ENCODE measurements around the gene B4GALT6.

B4GALT6 gene

DNA sequence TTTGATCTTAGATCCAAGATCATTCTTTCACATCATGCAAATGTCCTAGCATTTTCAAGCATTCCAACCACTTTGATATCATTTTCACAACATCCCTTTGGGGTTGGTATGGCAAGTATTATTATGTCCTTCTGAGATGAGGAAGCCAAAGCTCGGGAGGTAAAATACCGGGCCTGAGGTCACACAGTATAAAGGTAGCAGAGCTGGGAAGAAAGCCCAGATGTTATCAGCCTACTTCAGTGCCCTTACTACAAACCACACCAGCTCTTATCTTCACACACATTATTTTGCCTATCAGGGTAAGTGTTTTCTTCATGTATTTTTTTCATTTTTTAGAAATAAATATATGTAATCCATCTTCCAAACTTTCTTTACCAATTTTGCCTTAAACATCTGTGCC lies 4.2 kb upstream of the B4GALT6 start:
- DNase-seq (ENCODE audit: low spot score), result no peak

- no peak for DNase-seq (ENCODE audit: low spot score)
These were observed 2.9 kb upstream of the B4GALT6 start for GRCh38 chr18:31686986-31687928.

GRCh38 chr18:31686572-31686971 lies 2.2 kb upstream of the B4GALT6 start:
- no peak for DNase-seq (ENCODE audit: low spot score)

GRCh38 chr18:31685097-31686082 lies 1.0 kb upstream of the B4GALT6 start:
- DNase-seq (ENCODE audit: low spot score), result peak; percentile 42

GRCh38 chr18:31683968-31684278 lies 458 bp downstream of the B4GALT6 start:
- DNase-seq (ENCODE audit: low spot score), result no peak

DNA sequence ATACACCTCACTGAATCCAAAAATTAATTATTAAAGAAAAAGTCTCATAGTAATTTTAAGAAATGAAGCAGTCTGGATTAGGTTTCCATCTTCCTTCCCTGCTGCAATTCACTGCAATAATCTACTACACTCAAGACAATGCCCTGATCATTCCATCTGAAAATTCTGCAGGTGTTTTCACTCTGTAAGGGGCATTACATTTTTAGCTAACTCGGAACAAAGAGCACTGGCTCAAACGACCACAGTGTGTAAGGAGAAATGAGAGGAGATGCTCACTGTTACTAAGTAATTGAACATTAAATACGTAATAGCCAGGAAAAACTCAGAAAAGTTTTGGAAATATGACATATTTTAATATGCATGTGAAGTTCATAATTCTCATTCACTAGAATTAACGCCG lies 1.3 kb downstream of the B4GALT6 start:
- DNase-seq (ENCODE audit: low spot score), result no peak

DNA sequence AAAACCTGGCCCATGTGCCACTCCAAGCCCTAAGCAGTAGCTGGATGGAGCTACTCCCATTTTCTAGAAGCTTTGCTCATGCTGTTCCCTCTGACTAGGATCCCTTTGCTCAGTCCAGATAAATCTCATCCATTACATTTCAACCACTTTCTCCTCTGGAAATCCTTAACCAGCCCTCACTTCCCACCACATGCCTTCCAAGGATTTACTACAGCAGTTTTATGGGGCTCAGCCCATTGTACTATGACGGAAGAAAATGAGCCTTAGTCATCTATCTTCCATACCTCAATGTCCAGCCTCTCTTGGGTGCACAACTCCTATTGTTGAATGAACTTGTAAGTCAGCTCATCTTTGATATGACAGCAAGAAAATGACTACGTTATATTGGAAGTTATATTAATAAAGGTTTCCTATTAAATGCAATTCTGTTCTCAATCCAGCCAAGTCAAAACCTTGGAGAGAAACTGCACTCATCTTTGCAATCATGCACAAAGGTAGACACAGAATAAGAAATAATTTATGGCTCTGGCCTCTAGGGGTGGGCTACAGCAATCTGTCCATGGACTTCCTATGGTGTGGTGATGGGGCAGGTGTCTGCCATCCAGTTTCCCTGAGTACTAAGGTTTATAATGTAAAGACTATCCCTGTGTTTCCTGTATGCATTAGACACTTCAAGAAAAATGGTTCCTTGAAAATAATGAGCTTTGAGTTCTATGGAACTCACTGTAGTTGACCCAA lies 3.4 kb downstream of the B4GALT6 start:
- DNase-seq (ENCODE audit: low spot score), result no peak

DNA sequence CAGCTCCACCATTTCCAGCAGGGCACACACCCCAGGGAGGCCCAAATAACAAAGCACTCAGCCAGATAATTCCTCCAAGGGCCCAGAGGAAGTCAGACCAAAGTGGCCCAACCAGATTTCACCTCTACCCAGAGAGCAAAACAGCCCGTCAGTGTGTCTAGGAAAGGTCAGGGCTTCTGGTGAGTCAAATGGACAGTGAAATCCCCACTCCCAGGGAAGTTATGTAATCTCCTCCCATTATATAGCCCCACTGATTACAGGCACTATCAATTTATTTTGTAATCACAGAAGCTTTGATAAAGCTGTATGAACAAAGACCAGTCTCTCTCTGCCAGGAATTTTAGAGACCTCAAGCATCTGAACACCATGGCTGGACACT lies 4.0 kb downstream of the B4GALT6 start:
- DNase-seq (ENCODE audit: low spot score), result no peak

DNA sequence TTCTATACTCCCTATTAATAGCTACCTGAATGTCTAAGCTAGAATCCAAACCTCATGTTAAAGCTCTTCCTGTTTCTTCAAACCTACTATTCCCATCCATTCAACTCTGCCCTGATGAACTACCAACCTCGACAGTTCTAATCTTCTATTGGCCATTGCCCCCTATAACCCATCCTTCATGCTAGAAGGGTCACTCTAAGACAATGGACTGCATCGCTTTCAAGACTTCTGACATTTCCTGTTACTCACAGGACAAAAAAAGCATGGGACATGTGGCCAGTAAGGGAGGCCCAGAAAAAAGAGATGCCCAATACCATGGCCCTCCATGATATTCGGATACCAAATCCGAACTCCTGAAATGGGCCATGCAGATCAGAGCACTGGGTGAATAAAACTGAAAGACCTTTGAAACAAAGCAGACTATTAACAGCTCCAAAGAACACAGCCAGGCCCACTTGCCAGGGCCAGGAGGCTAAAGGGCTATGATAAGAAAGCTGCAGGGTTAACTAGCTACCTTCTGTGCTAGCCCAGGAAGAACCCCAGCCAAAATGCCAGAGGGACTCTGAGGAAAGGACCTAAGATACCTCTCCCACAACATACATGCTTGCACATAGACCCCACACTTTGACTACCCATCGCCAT lies 4.5 kb downstream of the B4GALT6 start:
- DNase-seq (ENCODE audit: low spot score), result no peak

- no peak for DNase-seq (ENCODE audit: low spot score)
These were observed 5.1 kb downstream of the B4GALT6 start for GRCh38 chr18:31679133-31679742.

DNA sequence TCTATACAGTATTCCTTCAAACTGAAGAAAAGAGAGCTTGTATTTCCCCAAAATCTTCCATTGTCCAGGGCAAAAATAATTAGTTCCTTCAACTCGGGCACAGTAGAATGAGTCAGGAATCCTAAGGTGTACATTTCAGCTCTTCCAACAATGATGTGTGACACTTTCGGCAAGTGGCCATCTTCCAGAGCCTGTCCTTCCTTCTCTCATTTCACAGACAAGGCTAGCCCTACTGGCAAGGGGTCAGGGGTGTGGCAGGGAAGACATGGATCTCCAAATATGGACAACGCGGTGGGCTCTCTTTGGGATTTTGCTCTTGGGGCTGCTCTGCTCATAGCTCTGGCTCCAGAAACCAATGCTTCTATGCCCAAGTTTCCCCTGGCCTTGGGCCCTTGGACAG lies 6.0 kb downstream of the B4GALT6 start:
- DNase-seq (ENCODE audit: low spot score), result no peak

- DNase-seq (ENCODE audit: low spot score), result no peak
These were observed 6.8 kb downstream of the B4GALT6 start for GRCh38 chr18:31677592-31677991.

GRCh38 chr18:31675404-31675803 lies 9.0 kb downstream of the B4GALT6 start:
- DNase-seq (ENCODE audit: low spot score), result no peak

GRCh38 chr18:31672628-31673135 lies 11.7 kb downstream of the B4GALT6 start:
- DNase-seq (ENCODE audit: low spot score), result no peak

GRCh38 chr18:31671951-31672350 lies 12.4 kb downstream of the B4GALT6 start:
- no peak for DNase-seq (ENCODE audit: low spot score)

GRCh38 chr18:31669541-31669940 lies 14.8 kb downstream of the B4GALT6 start:
- no peak for DNase-seq (ENCODE audit: low spot score)

DNA sequence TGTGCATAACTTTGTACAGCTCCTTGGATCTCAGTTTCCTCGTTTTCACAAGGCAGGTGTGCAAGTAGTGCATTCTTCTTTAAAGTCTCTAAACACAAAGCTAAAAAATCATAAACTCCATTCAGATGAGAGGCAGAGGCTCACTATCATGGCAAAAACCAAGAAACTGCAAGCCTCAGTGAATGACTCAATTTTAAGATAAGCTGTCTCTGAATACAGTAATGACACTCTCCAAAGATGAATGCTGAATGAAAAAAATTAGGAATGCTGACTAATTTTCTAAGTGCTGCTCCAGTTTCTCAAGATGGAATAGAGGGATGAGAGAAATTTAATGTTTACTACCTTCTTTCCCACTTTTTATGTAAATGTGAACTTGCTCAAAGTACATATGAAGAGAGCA lies 17.2 kb downstream of the B4GALT6 start:
- no peak for DNase-seq (ENCODE audit: low spot score)

- no peak for DNase-seq (ENCODE audit: low spot score)
These were observed 18.3 kb downstream of the B4GALT6 start for GRCh38 chr18:31666055-31666454.

DNA sequence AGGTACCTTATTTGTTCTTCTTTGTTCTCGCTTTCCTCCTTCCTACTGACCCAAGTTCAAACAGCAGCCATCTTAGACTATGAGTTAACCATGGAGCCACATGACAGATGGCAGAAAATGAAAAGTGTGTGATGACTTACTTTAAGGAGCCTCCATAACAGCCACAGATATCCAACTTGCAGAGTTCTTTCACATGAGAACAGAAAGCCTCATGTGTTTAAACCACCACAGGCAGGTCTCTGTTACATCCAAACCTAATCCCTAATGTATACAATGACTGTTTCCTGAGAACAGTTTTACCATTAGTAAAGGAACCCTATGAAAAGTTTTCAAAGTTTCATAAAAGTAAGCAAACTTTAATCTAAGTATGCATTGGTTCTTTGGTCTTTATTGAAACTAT lies 20.3 kb downstream of the B4GALT6 start:
- no peak for DNase-seq (ENCODE audit: low spot score)

- DNase-seq (ENCODE audit: low spot score), result no peak
These were observed 22.4 kb downstream of the B4GALT6 start for GRCh38 chr18:31661965-31662364.

- DNase-seq (ENCODE audit: low spot score), result no peak
These were observed 23.6 kb downstream of the B4GALT6 start for GRCh38 chr18:31660763-31661162.

All from activated CD4-positive, alpha-beta T cell treated with anti-CD3 and anti-CD28 coated beads, Interleukin-2, Interleukin-4, amounts not matched to agents 100 ng/mL and 50 ng/mL, durations not matched to agents 16 hours and 8 hours (primary cell).